Measurements from ENCODE around the gene IL32.

IL32 gene

GRCh38 chr16:3106205-3106928 lies 40.9 kb downstream of the IL32 start:
- ChIA-PET CTCF (no interaction called here), POLR2A (interaction anchor here (0.6 to 1.8 kb wide), 11 partner anchors 12 to 1322 kb away, joined by 3 to 9 read pairs (median 6); partner anchors contain the start of genes FLYWCH2 and ZNF213)
- no peaks in the 10 kb centered on the region for H3K4me1 ChIP-seq (ENCODE audit: control insufficient read depth, insufficient read depth, low read length)
- no peaks in the 10 kb centered on the region; a peak in 1 of 3 replicates for H3K36me3 ChIP-seq (ENCODE audit: control insufficient read depth in 2 of 2, insufficient read depth in 1 of 2, low read length in 2 of 2)
- H3K27ac ChIP-seq (ENCODE audit: extremely low read depth, low read depth, low read length): peak overlapping the region; percentile 89
- H3K4me3 ChIP-seq (ENCODE audit: low read depth, low read length): peak overlapping the region; percentile 91
- no peaks in the 10 kb centered on the region for H3K9me3 ChIP-seq (ENCODE audit: control insufficient read depth, insufficient read depth, low read depth, low read length)
- peak; percentile 86; the same call in 1 of the 2 replicates for TF ChIP-seq GLI4 (tag by site-specific recombination; IDR thresholded peaks at IDR 0.05)
- TF ChIP-seq ZNF138 (tag by site-specific recombination; IDR thresholded peaks at IDR 0.05; ENCODE audit: borderline replicate concordance): no peak
- TF ChIP-seq ZBTB8A (tag by site-specific recombination; IDR thresholded peaks at IDR 0.05): peak; percentile 73
- TF ChIP-seq ZNF184 (tag by site-specific recombination; IDR thresholded peaks at IDR 0.05): 0 out of 2 replicates have a peak, but pooled peaks have one; percentile 15
- 0 out of 2 replicates have a peak, but pooled peaks have one; percentile 66 for TF ChIP-seq ZNF501 (tag by site-specific recombination; IDR thresholded peaks at IDR 0.05)
- TF ChIP-seq ZFHX2 (tag by site-specific recombination; conservative IDR thresholded peaks at IDR 0.05): peak; percentile 68; the same call in 1 of the 2 replicates
- peak; percentile 83 for TF ChIP-seq HIC1 (tag by site-specific recombination; IDR thresholded peaks at IDR 0.05)
- peak; percentile 35; the same call in 1 of the 2 replicates for TF ChIP-seq KLF10 (tag by site-specific recombination; IDR thresholded peaks at IDR 0.05)
- TF ChIP-seq BCL11B (tag by site-specific recombination; IDR thresholded peaks at IDR 0.05; ENCODE audit: low read depth): peak; percentile 90
- peak; percentile 87; the same call in 1 of the 2 replicates for TF ChIP-seq ZBTB20 (tag by site-specific recombination; IDR thresholded peaks at IDR 0.05)
- TF ChIP-seq ZNF600 (tag by site-specific recombination; IDR thresholded peaks at IDR 0.05): peak; percentile 60; the same call in 1 of the 2 replicates
- no peak for TF ChIP-seq ZNF529 (tag by site-specific recombination; IDR thresholded peaks at IDR 0.05; ENCODE audit: insufficient replicate concordance)
- peak; percentile 72 for TF ChIP-seq ZNF324 (tag by site-specific recombination; IDR thresholded peaks at IDR 0.05)
- TF ChIP-seq KLF17 (tag by site-specific recombination; IDR thresholded peaks at IDR 0.05): peak; percentile 78
- TF ChIP-seq ZNF660 (tag by site-specific recombination; IDR thresholded peaks at IDR 0.05): peak; percentile 93
- no peak for TF ChIP-seq ZNF214 (tag by site-specific recombination; IDR thresholded peaks at IDR 0.05; ENCODE audit: borderline replicate concordance)
- peak; percentile 73 for TF ChIP-seq ZSCAN30 (tag by site-specific recombination; IDR thresholded peaks at IDR 0.05)
- peak; percentile 60 for TF ChIP-seq SP2 (tag by site-specific recombination; IDR thresholded peaks at IDR 0.05)
- peak; percentile 24; the same call in 1 of the 2 replicates for TF ChIP-seq ZNF394 (tag by site-specific recombination; IDR thresholded peaks at IDR 0.05; ENCODE audit: borderline replicate concordance)
- TF ChIP-seq GLIS1 (tag by site-specific recombination; IDR thresholded peaks at IDR 0.05): peak; percentile 64
- TF ChIP-seq ZBTB17 (tag by site-specific recombination; IDR thresholded peaks at IDR 0.05): peak; percentile 78
- TF ChIP-seq BCL11A (tag by site-specific recombination; IDR thresholded peaks at IDR 0.05; ENCODE audit: low read depth): no peak
- peak; percentile 45; the same call in 1 of the 2 replicates for TF ChIP-seq ZNF24 (tag by site-specific recombination; IDR thresholded peaks at IDR 0.05)
- peak; percentile 95 for TF ChIP-seq ZNF561 (tag by site-specific recombination; IDR thresholded peaks at IDR 0.05; ENCODE audit: borderline replicate concordance)
- no peak for TF ChIP-seq ZNF280C (tag by site-specific recombination; IDR thresholded peaks at IDR 0.05)
- TF ChIP-seq SP3 (tag by site-specific recombination; IDR thresholded peaks at IDR 0.05): peak; percentile 62
- TF ChIP-seq ZBTB7A (tag by site-specific recombination; IDR thresholded peaks at IDR 0.05; ENCODE audit: low read depth): peak; percentile 86
- TF ChIP-seq ZNF629 (tag by site-specific recombination; IDR thresholded peaks at IDR 0.05): peak; percentile 56; the same call in 1 of the 2 replicates
- TF ChIP-seq SP7 (tag by site-specific recombination; IDR thresholded peaks at IDR 0.05): peak; percentile 67; the same call in 1 of the 2 replicates

All from HEK293 (cell line).